Hematopoietic multipotent progenitor cell treated with erythropoietin and hydrocortisone succinate and interleukin-3 and kit ligand, for 4 days (in vitro differentiated cells): Measurements from ENCODE around the gene FYN.

Experiments used
- DNase-seq: peaks from one replicate; pipeline ENCODE4 v3.0.0-alpha.2; 2015

FYN gene

GRCh38 chr6:111782887-111783466 is 90.3 kb downstream of the FYN start:
- DNase-seq: no peak

GRCh38 chr6:111782192-111782809 is 91.0 kb downstream of the FYN start:
- DNase-seq: peak; percentile 30

- DNase-seq: no peak
Observed at GRCh38 chr6:111781041-111781708, 92.1 kb downstream of the FYN start.

GRCh38 chr6:111780393-111780792 is 92.9 kb downstream of the FYN start:
- no peak for DNase-seq

- DNase-seq: no peak
Observed at GRCh38 chr6:111779660-111780059, 93.6 kb downstream of the FYN start.

GRCh38 chr6:111779031-111779430 is 94.2 kb downstream of the FYN start:
- DNase-seq: no peak

GRCh38 chr6:111777357-111777756 is 95.9 kb downstream of the FYN start:
- DNase-seq: peak; percentile 57

GRCh38 chr6:111776236-111777221 is 96.7 kb downstream of the FYN start:
- no peak for DNase-seq

GRCh38 chr6:111775145-111775922 is 97.9 kb downstream of the FYN start:
- no peak for DNase-seq

GRCh38 chr6:111774346-111774703 is 98.9 kb downstream of the FYN start:
- peak; percentile 40 for DNase-seq

GRCh38 chr6:111773501-111774345 is 99.5 kb downstream of the FYN start:
- DNase-seq: no peak

GRCh38 chr6:111772381-111772780 is 100.9 kb downstream of the FYN start:
- no peak for DNase-seq

GRCh38 chr6:111771629-111772028 is 101.6 kb downstream of the FYN start:
- no peak for DNase-seq

GRCh38 chr6:111771094-111771432 is 102.2 kb downstream of the FYN start:
- DNase-seq: no peak

GRCh38 chr6:111770263-111771093 is 102.8 kb downstream of the FYN start:
- no peak for DNase-seq

GRCh38 chr6:111769365-111770152 is 103.7 kb downstream of the FYN start:
- no peak for DNase-seq

- DNase-seq: no peak
Observed at GRCh38 chr6:111768431-111768770, 104.9 kb downstream of the FYN start.

- no peak for DNase-seq
Observed at GRCh38 chr6:111767752-111768430, 105.4 kb downstream of the FYN start.

- DNase-seq: no peak
Observed at GRCh38 chr6:111766201-111766857, 106.9 kb downstream of the FYN start.
